ENCODE results near the gene MRPL40. TPM values are rescaled to one million over a fixed set of nuclear protein-coding genes. Genes with fewer than 3 reads are reported as not detected.
"Not testable (repeated sequence)": the region's sequence is repeated elsewhere in the genome, so short reads cannot be mapped to it uniquely, and the experiment has no call there.

MRPL40 gene
- polyA plus RNA-seq, 3 donors: 42.8 to 48.0 (median 44.1) TPM

DNA sequence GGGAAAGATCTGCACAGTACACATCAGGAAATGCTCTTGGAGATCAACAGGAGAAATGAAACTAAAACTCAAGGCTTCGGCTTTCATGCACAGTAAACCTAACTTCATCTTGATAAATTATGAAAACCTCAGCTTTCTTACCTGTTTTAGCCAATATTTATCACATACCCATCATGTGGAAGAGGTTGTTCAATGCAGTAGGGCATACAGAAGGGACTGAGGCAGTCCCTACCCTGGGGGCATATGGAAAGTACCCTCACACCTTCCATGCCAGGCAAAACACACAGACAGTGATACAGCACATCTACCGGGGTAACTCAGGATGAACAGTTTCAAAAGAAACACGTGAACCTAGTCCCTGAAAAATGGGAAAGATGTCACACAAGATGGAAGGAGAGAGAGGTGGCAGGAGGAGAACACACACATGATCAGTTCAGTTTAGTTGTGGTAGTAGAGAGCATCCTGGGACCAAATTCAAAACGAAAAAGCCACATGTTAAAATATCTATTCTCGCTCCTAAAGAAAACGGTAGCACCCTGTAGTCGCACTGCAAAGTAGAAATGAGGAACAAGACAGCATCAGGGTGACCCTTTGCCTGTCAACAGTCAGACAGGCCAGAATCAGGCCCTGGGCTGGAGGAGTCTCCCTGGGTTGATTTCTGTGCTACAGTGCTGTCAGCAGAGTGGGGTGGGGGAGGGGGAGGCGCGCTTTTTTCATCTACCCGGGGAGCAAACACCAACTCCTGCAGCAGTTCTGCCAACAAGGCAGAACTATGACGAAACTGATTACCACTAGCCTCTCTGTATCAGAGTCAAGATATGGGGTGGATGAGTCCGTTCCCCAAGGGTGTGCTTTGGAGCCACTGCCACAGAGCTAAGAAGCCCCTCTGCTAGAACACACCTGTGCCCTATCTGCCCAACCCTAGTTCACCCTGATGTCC lies 2.1 kb upstream of the MRPL40 start:
- DNase-seq (ENCODE audit: extremely low read depth in 1 of 11, low read depth in 9 of 11, low spot score in 4 of 11): peak in 1 of 11 donors; percentile 7

DNA sequence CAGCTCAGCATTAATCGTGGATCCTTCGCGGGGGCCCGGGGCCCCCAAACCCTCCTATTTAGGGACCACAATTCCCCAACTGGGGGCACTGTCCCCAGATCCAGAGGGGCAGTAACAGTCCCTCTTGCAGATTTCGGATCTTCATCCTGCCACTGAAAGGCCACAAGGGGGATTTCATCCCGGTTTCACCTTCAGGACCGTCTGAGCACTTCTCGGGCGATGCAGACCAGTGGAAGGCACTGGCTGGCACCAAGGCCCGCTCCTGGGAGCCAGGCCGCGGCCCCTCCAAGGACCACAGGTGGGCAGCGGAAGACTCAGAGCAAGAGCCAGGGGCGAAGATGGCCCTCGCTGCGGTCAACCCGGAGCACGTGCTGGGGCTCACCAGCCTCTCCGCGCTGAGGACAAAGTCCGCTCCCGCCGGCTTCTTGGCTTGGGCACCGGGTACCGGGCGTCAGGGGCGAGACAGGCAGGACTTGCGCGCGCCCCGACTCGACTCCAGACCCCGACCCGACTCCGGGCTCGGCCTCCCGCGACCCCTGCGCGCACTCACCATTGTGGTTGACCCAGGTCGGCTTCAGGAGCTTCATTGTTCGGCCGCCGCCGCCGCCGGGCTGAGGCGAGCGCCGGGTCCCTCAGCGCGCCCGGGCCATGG lies 1.3 kb upstream of the MRPL40 start:
- peak in 2 of 11 donors; percentile 22 to 24 for DNase-seq (ENCODE audit: extremely low read depth in 1 of 11, low read depth in 9 of 11, low spot score in 4 of 11)

DNA sequence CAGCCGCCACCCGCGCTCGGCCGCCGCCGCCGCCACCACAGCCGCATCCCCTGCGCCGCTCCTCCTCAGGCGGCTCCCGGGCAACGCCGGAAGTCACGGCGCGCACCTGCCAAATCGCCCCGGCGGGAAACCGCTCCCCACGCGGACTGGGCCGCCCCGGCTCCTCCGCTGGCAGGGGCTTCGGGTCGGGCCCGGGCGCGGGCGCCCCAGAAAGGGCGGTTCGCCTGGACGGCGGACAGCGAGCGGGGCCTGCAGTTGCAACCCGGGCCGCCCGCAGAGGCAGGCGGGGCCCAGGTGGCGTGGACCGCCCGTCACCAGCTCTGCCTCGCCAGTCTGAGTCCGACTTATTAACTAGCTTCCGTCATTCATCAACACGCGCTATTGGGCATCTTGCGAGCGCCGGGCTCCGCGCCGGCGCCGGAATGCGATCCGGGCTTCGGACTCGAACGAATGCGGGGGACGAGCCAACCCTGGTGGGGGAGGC lies 654 bp upstream of the MRPL40 start, which contains the start of gene HIRA:
Gene HIRA (minus strand): TSS at position 85 of the 484 bp plus-strand sequence. CDS start 257 bp downstream, outside the sequence.
- DNase-seq (ENCODE audit: extremely low read depth in 1 of 11, low read depth in 9 of 11, low spot score in 4 of 11): peak; percentile 40 to 80 (median 68)

DNA sequence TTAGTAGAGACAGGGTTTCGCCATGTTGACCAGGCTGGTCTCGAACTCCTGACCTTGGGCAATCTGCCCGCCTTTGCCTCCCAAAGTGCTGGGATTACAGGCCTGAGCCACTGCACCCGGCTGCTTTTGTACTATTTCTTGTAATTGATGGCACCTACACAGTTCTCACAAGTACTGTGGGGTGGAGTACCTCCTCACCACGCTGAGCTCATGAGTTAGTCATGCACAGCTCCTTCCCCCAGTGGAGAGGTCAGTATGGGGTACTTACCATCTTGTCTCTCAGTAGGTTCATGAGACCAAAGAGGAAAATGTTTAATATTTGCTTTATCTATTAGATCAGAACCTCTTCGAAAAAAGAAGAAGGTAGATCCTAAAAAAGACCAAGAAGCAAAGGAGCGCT lies 2.1 kb downstream of the MRPL40 start:
- DNase-seq (ENCODE audit: extremely low read depth in 1 of 11, low read depth in 9 of 11, low spot score in 4 of 11): no peak

GRCh38 chr22:19434829-19435580 lies 2.7 kb downstream of the MRPL40 start:
- no peak for DNase-seq (ENCODE audit: extremely low read depth in 1 of 11, low read depth in 9 of 11, low spot score in 4 of 11)

DNA sequence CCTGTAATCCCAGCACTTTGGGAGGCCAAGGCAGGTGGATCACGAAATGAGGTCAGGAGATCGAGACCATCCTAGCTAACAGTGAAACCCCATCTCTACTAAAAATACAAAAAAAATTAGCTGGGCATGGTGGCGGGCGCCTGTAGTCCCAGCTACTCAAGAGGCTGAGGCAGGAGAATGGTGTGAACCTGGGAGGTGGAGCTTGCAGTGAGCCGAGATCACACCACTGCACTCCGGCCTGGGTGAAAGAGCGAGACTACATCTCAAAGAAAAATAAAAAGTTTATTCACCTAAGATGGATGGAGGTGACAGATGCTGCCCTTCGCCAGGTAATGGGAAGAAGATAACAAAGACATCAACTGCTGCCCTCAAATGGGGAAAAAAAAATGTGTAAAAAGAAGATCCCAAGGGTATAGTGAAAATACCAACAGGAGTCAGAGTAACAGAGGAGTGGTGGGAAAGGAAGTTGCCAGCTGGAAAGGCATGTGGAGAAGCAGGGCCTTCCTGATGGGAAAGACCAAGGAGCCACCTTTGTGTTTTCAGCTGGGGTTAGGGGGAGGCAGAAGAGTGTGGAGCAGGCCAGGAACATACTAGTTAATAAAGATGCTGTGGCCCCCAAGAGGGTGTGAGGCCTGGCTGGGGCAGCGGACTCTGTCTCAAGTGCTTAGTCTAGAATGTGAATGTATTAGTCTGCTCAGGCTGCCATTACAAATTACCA lies 4.3 kb downstream of the MRPL40 start:
- DNase-seq (ENCODE audit: extremely low read depth in 1 of 11, low read depth in 9 of 11, low spot score in 4 of 11): not testable (repeated sequence)

DNA sequence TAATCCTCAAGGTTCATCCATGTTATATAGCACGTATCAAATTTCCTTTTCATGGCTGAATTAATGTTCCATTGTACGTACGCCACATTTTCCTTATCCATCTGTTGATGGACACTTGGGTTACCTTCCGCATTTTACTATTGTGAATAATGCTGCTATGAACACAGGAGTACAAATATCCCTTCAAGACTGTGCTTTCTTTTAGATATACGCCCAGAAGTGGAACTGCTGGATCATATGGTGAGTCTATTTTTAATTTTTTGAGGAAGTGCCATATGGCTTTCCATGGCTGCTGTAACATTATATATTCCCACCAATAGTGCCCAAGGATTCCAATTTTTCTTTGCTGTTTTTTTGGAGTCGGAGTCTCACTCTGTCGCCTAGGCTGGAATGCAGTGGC lies 6.0 kb downstream of the MRPL40 start:
- DNase-seq (ENCODE audit: extremely low read depth in 1 of 11, low read depth in 9 of 11, low spot score in 4 of 11): no peak

GRCh38 chr22:19440411-19441195 lies 8.3 kb downstream of the MRPL40 start:
- no peak for DNase-seq (ENCODE audit: extremely low read depth in 1 of 11, low read depth in 9 of 11, low spot score in 4 of 11)

DNA sequence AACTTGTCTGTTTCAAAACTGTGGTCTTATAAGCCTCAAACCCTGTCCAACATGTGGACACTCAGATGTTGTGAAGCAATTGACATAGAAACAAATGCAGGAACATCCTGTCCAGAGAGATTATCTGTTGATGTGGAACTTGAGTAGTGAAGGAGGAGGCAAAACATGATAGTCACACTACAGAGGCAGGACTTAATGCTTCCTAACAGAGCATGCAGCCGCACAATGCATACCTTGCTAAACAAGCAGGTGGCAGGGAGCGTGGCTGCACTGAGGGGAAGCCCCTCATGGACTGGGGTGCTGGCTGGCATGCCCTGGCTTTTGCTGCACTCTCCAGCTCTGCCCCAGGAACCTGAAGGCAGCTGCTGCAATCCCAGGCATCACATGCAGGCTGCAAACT lies 9.8 kb downstream of the MRPL40 start:
- no peak for DNase-seq (ENCODE audit: extremely low read depth in 1 of 11, low read depth in 9 of 11, low spot score in 4 of 11)

DNA sequence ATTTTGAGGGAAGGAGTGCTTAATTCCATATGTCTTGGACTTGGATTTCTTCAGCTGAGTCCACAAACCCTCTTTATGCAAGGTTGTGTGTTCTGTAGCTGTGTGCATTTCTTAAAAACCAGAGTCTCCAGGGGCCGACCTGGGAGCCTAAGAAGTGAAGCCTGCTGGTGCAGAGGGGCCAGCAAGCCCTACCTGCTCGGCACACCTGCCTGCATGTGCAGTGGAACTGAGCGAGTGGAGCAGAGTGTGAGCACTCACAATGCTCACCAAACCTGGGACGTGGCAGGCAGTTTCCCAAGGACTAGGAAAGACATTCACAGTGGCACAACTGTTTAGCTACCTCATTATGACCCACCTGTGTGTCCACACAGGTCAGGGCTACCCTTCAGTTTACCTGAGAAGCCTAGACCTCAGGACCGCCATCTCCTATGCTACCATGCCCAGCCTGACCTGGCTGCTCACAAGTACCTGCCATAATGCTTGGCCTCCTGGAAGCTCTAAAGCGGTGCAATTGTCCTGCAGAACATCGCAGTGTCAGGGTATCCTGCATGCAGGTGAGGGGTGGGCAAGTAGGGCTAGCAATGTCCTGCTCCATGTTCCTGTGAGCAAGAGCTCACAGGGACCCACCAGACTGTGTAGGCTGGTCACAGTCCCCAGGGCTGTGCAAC lies 11.3 kb downstream of the MRPL40 start:
- no peak for DNase-seq (ENCODE audit: extremely low read depth in 1 of 11, low read depth in 9 of 11, low spot score in 4 of 11)

- not testable (repeated sequence) for DNase-seq (ENCODE audit: extremely low read depth in 1 of 11, low read depth in 9 of 11, low spot score in 4 of 11)
Measured at GRCh38 chr22:19445279-19445982, 13.1 kb downstream of the MRPL40 start.

DNA sequence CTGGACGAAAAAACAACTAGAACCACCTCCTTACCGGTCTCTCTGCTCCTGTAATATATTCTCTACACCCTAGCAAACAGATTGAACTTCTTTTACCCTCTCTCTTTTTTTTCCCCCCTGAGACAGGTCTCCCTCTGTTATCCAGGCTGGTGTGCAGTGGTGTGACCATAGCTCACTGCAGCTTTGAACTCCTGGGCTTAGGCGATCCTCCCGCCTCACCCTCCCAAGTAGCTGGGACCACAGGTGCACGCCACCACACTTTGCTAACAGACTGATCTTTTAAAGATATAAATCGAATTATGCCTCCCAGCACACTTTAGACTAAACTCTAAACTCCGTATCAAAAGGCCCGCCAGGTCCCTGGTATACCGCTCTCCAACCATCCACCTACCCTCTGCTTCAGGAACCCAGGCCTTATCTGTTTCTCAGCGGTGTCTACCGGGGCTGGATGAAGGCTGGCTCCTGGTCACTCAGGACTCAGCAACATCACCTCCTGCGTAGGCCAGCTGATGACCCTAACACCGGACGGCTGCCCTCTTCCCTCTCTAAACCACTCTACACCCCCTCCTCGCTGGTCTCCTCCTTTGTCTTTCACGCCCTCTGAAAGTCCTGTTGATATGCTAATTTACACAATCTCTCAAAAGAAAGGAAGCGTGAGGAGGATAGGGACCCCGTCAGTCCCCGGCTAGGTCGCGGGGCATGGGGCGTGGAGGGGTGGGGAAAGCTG lies 14.4 kb downstream of the MRPL40 start:
- peak in 1 of 11 donors; percentile 11 for DNase-seq (ENCODE audit: extremely low read depth in 1 of 11, low read depth in 9 of 11, low spot score in 4 of 11)

DNA sequence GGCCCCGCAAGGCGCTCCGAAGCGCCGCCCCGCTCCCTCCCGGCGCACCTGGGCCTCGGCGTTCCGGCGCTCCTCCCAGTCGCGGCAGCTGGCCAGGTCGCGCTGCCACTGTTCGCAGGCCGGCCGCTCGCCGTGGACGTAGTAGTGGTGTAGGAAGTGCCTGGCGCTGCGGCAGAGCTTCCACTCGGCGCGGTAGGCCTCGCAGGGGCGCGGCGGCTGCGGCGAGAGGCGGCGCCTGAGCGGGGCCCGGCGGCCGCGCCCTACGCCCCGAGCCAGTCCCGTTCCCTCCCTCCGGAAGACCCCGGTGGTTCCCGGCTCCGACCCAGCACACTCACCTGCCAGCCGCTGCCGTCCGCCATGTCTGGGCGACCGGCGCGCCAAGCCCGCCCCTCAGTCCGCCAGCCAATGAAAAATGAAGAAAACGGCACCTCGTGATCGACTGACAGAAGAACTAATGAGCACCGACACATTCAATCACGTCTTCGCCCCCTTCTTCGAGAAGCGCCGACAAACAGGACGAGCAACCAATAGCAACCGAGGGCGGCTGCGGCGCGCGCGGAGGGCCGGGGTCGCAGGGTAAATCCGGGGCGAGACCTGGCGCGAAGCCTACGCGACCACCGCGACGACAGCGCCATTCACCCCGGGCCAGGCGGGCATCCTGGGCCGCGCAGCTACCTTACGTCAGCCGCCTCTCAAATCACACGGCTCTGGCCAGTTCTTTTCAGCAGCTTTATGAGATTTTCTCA lies 15.2 kb downstream of the MRPL40 start, which contains the start of gene C22orf39:
Gene C22orf39 (minus strand): TSS at position 382 of the 746 bp plus-strand sequence. CDS start 23 bp downstream, at position 359.
- DNase-seq (ENCODE audit: extremely low read depth in 1 of 11, low read depth in 9 of 11, low spot score in 4 of 11): peak; percentile 68 to 94 (median 88)

DNA sequence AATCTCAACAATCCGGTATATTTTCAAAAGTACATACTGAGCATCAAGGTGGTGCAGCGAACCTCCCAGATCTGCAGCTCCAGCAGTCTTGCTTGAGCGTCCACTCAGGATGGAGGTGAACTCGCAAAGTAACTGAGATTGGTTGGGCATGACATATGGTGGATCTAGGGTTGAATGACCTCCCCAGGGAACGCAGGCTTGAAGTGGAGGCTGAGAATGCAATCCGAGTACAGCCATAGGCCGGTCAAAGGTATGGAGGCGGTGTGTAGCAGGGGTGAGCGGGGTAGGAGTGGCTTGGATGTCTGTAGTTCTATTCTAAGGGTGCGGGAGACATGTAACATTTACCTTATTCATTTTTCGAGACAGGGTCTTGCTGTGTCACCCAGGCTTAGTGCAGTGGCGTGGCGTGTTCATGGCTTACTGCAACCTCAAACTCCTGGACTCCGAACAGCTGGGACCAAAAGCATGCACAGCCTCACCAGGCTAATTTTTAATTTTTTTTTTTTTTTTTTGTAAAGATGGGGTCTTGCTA lies 15.8 kb downstream of the MRPL40 start:
- DNase-seq (ENCODE audit: extremely low read depth in 1 of 11, low read depth in 9 of 11, low spot score in 4 of 11): peak in 8 of 11 donors; percentile 28 to 65 (median 58)
